Osteocyte (in vitro differentiated cells): ENCODE data around the gene KLK6. TPM values are rescaled to one million over a fixed set of nuclear protein-coding genes. Genes with fewer than 3 reads are reported as not detected.

Source experiments
- DNase-seq: peaks from one replicate; pipeline ENCODE4 v3.0.0; 2021; ENCODE audit warnings: mixed read lengths; ENCODE audit not compliant: unreplicated experiment; ENCODE audit errors: extremely low spot score
- H3K27ac Mint-ChIP-seq: one replicate; pipeline ENCODE4 v1.8.0; 2021; ENCODE audit warnings: mild to moderate bottlenecking, mixed read lengths; ENCODE audit not compliant: unreplicated experiment
- H3K27me3 Mint-ChIP-seq: one replicate; pipeline ENCODE4 v1.8.0; 2021; ENCODE audit warnings: mixed read lengths; ENCODE audit not compliant: unreplicated experiment
- H3K36me3 Mint-ChIP-seq: one replicate; pipeline ENCODE4 v1.8.0; 2021; ENCODE audit warnings: mixed read lengths; ENCODE audit not compliant: unreplicated experiment
- H3K4me1 Mint-ChIP-seq: one replicate; pipeline ENCODE4 v1.8.0; 2021; ENCODE audit warnings: mixed read lengths; ENCODE audit not compliant: unreplicated experiment
- H3K4me3 Mint-ChIP-seq: one replicate; pipeline ENCODE4 v1.8.0; 2021; ENCODE audit warnings: mild to moderate bottlenecking, moderate library complexity, mixed read lengths; ENCODE audit not compliant: unreplicated experiment
- H3K9me3 Mint-ChIP-seq: one replicate; pipeline ENCODE4 v1.8.0; 2021; ENCODE audit warnings: mixed read lengths; ENCODE audit not compliant: unreplicated experiment
- total RNA-seq: library from RNA; stranded (reverse); gene quantifications from 2 replicates; pipeline ENCODE4 v1.2.1, GENCODE V29; 2021
- TF ChIP-seq, protein P1 (sequence below): fragments of 200-600 bp; sonication (generic); IDR thresholded peaks from 2 replicates; pipeline ENCODE4 v1.5.0; 2021; ENCODE audit warnings: antibody characterized with exemption, mild to moderate bottlenecking, moderate library complexity

KLK6 gene
- total RNA-seq, 1 donor from 2014 or later = not detected

DNA sequence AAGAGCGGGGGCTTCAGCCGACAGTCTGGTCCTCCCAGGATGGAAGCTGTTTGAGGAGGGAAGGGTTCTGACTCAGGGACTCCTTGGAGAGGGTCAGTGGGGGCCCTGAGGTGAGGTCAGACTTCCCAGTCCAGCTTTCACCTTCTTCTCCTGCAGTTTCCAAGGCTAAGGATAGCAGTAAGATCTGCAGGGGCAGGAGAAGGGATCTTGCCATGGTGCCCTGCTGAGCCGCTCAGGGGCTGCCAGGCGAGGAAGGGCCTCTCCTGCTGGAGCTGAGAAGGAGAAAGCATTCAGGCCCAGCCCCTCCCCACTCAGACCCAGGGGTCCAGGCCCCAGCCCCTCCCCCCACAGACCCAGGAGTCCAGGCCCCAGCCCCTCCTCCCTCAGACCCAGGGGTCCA, 12.8 kb upstream of the KLK6 start:
- Mint-ChIP-seq H3K4me3 (no peak overlapping the region), H3K27me3 (no peaks in the 10 kb centered on the region), H3K27ac (no peak overlapping the region), H3K36me3 (no peaks in the 10 kb centered on the region), H3K4me1 (no peaks in the 10 kb centered on the region), H3K9me3 (no peaks in the 10 kb centered on the region)
- TF ChIP-seq, protein P1, sequence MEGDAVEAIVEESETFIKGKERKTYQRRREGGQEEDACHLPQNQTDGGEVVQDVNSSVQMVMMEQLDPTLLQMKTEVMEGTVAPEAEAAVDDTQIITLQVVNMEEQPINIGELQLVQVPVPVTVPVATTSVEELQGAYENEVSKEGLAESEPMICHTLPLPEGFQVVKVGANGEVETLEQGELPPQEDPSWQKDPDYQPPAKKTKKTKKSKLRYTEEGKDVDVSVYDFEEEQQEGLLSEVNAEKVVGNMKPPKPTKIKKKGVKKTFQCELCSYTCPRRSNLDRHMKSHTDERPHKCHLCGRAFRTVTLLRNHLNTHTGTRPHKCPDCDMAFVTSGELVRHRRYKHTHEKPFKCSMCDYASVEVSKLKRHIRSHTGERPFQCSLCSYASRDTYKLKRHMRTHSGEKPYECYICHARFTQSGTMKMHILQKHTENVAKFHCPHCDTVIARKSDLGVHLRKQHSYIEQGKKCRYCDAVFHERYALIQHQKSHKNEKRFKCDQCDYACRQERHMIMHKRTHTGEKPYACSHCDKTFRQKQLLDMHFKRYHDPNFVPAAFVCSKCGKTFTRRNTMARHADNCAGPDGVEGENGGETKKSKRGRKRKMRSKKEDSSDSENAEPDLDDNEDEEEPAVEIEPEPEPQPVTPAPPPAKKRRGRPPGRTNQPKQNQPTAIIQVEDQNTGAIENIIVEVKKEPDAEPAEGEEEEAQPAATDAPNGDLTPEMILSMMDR = no peak
- DNase-seq = no peak

DNA sequence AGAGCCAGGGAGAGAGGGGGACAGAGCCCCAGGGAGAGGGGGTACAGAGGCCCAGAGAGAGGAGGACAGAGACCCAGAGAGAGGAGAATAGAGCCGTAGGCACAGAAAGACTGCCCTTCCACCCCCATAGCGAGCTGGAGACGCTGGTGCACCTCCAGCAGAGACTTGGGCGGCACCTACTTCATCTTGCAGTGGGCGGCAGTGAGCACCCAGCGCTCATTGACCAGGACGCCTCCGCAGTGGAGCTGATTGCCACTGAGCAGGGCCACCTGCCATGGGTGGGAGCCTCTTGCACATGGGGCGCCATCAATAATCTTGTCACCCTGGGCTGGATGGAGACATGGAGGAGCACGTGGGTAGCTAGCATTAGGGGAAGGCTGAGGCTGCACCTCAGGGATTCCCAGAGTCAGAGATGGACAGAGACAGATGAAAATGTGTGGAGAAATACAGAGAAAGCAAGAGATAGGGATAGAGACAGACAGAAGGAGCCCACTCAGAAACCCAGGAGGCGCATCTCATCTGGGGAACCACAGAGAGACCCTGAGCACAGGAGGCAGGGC, 12.3 kb upstream of the KLK6 start:
- Mint-ChIP-seq H3K4me1 (no peaks in the 10 kb centered on the region), H3K27ac (no peak overlapping the region), H3K9me3 (no peaks in the 10 kb centered on the region), H3K36me3 (no peaks in the 10 kb centered on the region), H3K27me3 (no peaks in the 10 kb centered on the region), H3K4me3 (no peak overlapping the region)
- TF ChIP-seq, protein P1 = no peak
- no peak for DNase-seq

DNA sequence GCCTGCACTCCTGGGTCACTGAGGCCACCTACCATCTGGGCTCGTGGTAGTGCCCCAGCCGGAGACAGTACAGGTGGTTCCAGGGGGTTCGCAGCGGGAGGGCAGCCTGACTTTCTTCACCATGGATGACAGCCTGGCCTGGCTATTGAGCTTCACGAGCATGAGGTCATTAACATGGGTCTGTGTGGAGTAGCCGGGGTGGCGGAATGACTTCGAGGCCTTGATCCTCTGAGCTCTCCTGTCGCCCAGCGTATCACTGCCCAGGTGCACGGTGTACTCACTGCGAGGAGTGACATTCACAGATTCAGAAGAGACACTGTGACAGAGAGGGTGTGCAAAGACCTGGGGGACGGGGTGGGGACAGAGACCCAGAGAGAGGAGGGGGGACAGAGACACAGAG, 10.8 kb upstream of the KLK6 start:
- DNase-seq = no peak
- H3K36me3 Mint-ChIP-seq = no peaks in the 10 kb centered on the region
- TF ChIP-seq, protein P1 = no peak
- H3K27ac Mint-ChIP-seq = no peak overlapping the region
- H3K9me3 Mint-ChIP-seq = no peaks in the 10 kb centered on the region
- H3K4me3 Mint-ChIP-seq = no peak overlapping the region
- H3K4me1 Mint-ChIP-seq = no peaks in the 10 kb centered on the region
- no peaks in the 10 kb centered on the region for H3K27me3 Mint-ChIP-seq

DNA sequence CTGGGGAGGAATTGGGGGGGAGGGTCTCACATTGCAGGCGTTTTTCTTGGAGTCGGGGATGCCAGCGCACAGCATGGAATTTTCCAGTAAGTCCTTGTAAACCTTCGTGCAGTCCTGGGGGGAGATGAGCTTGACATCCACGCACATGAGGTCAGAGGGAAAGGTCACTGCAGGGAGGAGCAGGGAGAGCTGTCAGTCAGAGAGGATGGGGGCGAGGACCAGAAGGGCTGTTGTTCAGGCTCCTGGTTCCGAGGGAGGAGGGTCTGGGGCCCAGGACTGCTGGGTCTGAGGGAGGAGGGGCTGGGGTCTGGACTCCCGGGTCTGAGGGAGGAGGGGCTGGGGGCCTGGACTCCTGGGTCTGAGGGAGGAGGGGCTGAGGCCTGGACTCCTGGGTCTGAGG, 10.4 kb upstream of the KLK6 start:
- TF ChIP-seq, protein P1 = no peak
- Mint-ChIP-seq H3K9me3 (no peaks in the 10 kb centered on the region), H3K27ac (no peak overlapping the region), H3K4me1 (no peaks in the 10 kb centered on the region), H3K36me3 (no peaks in the 10 kb centered on the region), H3K4me3 (no peak overlapping the region), H3K27me3 (no peaks in the 10 kb centered on the region)
- DNase-seq = no peak

DNA sequence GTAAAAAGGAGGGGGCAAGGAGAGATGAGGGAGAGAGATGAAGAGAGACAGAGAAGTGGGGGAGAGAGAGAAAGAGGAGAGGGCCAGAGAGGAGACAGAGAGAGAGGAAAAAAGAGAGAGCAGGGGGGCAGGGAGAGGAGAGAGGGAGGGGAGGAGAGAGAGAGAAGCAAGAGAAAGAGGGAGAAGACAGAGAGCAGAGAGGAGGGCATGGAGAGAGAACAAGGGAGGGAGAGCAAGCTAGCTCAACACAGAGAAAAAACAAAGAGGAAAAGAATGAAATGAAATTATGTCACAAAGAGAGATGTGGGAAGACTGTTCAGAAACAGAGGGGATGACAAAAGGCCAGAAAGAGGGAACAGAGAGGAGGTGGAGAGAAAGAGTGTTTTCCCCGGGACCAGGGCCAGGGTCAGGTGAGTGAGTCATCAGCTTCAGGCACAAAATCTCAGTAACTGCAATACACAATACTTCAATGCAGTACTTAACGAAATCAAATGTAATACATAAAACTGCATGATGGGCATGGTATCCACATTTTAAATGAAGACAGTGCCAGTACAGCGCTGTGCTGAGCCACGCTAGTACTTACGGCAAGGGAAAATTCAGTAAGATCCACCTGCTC, 9.5 kb upstream of the KLK6 start:
- Mint-ChIP-seq H3K27ac (no peak overlapping the region), H3K27me3 (no peaks in the 10 kb centered on the region), H3K4me1 (no peaks in the 10 kb centered on the region), H3K4me3 (no peak overlapping the region), H3K9me3 (no peaks in the 10 kb centered on the region), H3K36me3 (no peaks in the 10 kb centered on the region)
- no peak for DNase-seq
- TF ChIP-seq, protein P1 = no peak
